Measurements from ENCODE around the gene FLACC1.

DNA sequence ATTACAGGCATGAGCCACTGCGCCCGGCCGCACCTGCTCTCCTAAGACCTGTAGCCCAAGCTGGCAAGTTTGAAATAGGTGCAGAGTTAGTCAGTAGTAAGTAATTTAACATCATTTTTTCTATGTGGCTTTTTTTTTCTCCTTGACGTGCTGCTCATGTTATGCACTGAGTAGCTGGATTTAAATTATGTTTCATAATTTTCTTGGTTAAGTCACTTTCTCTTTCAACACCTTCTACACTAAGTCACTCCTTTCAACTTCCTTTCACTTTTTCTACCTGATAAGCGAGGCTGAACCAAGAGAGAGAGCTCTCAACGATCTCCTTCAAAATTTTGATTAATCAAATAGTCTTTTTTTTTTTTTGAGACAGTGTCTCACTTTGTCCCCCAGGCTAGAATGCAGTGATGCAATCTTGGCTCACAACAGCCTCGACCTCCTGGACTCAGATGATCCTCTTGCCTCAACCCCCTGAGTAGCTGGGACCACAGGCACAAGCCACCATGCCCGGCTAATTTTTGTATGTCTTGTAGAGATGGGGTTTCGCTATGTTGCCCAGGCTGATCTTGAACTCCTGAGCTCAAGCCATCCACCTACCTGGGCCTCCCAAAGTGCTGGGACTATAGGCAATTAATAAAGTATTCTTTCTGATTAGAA is 83.7 kb downstream of the FLACC1 start:
- TF ChIP-seq, protein P1, sequence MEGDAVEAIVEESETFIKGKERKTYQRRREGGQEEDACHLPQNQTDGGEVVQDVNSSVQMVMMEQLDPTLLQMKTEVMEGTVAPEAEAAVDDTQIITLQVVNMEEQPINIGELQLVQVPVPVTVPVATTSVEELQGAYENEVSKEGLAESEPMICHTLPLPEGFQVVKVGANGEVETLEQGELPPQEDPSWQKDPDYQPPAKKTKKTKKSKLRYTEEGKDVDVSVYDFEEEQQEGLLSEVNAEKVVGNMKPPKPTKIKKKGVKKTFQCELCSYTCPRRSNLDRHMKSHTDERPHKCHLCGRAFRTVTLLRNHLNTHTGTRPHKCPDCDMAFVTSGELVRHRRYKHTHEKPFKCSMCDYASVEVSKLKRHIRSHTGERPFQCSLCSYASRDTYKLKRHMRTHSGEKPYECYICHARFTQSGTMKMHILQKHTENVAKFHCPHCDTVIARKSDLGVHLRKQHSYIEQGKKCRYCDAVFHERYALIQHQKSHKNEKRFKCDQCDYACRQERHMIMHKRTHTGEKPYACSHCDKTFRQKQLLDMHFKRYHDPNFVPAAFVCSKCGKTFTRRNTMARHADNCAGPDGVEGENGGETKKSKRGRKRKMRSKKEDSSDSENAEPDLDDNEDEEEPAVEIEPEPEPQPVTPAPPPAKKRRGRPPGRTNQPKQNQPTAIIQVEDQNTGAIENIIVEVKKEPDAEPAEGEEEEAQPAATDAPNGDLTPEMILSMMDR (IDR thresholded peaks at IDR 0.05) = no peak
- no peak for TF ChIP-seq POLR2A (IDR thresholded peaks at IDR 0.05)
